Occipital lobe (tissue), 2 donors: ENCODE measurements around the gene SLC7A6OS. TPM values are rescaled to one million over a fixed set of nuclear protein-coding genes. Genes with fewer than 3 reads are reported as not detected.
A peak's percentile ranks its signal among the peaks of the same experiment; 100 is the strongest.

Experiments used
- DNase-seq: peaks from one replicate; lab custom pipeline; 2025; lab: John Stamatoyannopoulos, UW
- total RNA-seq: library from RNA; depleted of rRNA; stranded (reverse); fragments of >200 nt; gene quantifications from one replicate; pipeline ENCODE4 v1.2.3, GENCODE V29; 2014

Gene SLC7A6OS
- total RNA-seq = 12.8 TPM

DNA sequence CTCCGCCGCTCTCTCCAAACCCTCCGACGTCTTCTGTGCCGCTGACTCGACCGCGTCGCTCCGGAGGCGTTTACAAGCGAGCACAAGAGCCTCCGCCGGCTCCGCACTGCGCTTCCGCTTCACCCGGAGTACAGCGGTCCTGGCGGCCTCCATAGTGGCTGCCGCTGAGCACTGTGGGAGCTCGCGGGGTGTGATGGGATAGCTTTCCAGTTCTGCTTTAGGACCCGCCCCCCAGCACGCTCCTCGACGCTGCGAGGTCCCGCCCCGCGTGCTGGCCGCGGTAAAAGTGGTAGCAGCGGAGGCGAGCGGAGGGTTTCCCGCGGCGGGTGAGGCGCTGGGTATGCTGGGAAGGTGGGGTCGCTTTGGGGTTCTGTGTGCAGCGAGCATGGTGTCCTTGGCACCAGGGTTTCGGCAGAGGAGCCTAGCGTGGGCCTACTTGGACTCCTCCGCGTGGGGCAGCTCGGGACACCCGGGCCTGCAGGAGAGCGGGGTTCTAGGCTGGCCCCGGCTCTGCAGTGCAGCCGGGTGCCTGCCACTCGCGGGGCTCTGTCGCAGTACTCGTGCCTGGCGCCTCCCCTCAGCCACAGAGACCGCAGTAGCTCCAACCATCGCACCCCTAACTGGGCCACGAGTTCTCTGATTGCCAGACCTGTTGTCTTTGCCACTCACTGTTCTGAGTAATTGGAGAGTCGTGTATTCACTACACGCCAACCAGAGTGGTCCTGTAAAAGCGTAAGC lies at the start of gene SLC7A6OS, which contains the start of gene PRMT7:
TSS of gene SLC7A6OS (minus strand) at position 173 of the 738 bp plus-strand sequence. CDS start at position 153, 20 bp downstream.
TSS of gene PRMT7 (plus strand) at position 246 of the 738 bp plus-strand sequence. CDS start 4,961 bp downstream, outside the sequence.
- peak; percentile 86 for DNase-seq

GRCh38 chr16:68359398-68360191 lies 48.8 kb upstream of the SLC7A6OS start:
- DNase-seq = no peak

GRCh38 chr16:68358951-68359350 lies 48.2 kb upstream of the SLC7A6OS start:
- DNase-seq = no peak

- no peak for DNase-seq
Observed at GRCh38 chr16:68357923-68358322, 47.2 kb upstream of the SLC7A6OS start.

GRCh38 chr16:68357521-68357922 lies 46.8 kb upstream of the SLC7A6OS start:
- DNase-seq = no peak

DNA sequence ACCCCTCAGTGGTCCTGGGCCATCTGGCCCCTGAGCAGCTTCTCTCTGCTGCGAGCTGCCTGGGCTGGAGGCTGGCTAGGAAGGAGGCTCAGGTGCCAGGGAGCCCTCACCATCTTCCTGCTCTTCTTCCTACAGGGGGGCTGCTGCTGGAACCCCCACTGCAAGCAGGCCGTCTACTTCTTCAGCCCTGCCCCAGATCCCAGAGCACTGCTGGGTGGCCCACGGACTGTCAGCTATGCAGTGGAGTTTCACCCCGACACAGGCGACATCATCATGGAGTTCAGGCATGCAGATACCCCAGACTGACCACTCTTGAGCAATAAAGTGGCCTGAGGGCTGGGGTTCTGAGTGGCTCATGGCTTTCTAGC lies 46.2 kb upstream of the SLC7A6OS start:
- no peak for DNase-seq

GRCh38 chr16:68356249-68356918 lies 45.6 kb upstream of the SLC7A6OS start:
- DNase-seq = no peak

- DNase-seq = no peak
Observed at GRCh38 chr16:68355447-68356248, 44.9 kb upstream of the SLC7A6OS start.

GRCh38 chr16:68354816-68355215 lies 44.1 kb upstream of the SLC7A6OS start:
- no peak for DNase-seq

DNA sequence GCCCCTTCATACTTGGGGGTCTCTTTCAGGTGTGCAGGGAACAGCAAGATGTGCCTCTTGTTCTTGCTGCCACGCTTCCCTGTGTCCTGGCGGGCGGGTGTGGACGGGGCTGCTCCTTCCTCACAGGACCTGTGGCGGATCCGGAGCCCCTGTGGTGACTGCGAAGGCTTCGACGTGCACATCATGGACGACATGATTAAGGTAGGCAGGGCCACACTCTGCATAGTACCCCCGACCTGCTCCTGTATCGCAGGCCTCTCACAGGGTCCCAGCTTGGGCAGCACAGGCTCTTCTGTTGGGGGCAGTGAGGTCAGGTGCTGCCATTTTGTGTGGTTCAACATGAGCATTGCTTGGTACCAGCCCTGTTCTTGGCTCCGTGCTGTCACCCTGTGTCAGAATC lies 42.6 kb upstream of the SLC7A6OS start:
- no peak for DNase-seq

- DNase-seq = no peak
Observed at GRCh38 chr16:68351991-68352431, 41.3 kb upstream of the SLC7A6OS start.

- no peak for DNase-seq
Observed at GRCh38 chr16:68351463-68351862, 40.7 kb upstream of the SLC7A6OS start.

- no peak for DNase-seq
Observed at GRCh38 chr16:68350813-68351350, 40.1 kb upstream of the SLC7A6OS start.

GRCh38 chr16:68349838-68350410 lies 39.2 kb upstream of the SLC7A6OS start:
- no peak for DNase-seq

GRCh38 chr16:68348639-68349445 lies 38.1 kb upstream of the SLC7A6OS start:
- no peak for DNase-seq

- no peak for DNase-seq
Observed at GRCh38 chr16:68347605-68348004, 36.9 kb upstream of the SLC7A6OS start.

- no peak for DNase-seq
Observed at GRCh38 chr16:68346892-68347480, 36.2 kb upstream of the SLC7A6OS start.

DNA sequence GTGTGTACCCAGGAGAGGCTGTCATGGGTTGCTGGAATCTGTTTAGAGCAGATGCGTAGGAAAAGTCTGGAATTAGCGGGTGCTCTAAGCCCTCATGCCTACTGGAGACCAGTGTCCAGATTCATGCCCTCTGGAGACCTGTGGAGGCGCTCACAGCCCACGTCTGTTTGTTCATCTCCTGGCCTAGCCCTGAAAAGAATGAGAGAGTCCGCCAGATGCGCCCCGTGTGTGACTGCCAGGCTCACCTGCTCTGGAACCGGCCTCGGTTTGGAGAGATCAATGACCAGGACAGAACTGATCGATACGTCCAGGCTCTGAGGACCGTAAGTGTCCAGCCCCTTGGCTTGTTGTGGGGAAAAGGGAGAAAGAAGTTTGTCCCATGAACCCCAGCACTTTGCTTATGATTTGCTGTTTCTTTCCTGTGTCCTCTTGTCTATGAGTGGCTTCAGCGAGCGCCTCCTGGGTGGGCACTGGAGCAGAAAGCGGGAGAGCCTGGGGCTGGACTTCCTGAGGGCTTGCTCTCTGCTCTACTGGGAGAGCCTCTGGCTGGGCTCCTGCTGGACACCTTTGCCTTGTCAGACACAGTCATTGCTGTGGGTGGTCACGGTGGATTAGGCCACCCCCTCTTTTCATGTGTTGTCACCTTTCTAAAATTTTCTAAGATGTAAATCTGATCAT lies 35.4 kb upstream of the SLC7A6OS start:
- DNase-seq = no peak

- no peak for DNase-seq
Observed at GRCh38 chr16:68345351-68345810, 34.6 kb upstream of the SLC7A6OS start.
